RWPE2 (cell line): ENCODE data around the gene DAP.
"Not testable (repeated sequence)": the region's sequence is repeated elsewhere in the genome, so short reads cannot be mapped to it uniquely, and the experiment has no call there.

ENCODE experiments used
- ATAC-seq: fragments of 200-7000 bp; cut with Tn5 transposase; 3 replicates; pipeline ENCODE4 v1.9.1; 2021; ENCODE audit warnings: low read depth
- DNase-seq: peaks from one replicate; pipeline ENCODE4 v3.0.0-alpha.2; 2020; ENCODE audit warnings: low spot score
- H3K27ac ChIP-seq: fragments of 450-650 bp; 2 replicates; pipeline ENCODE4 v1.5.1; 2017; ENCODE audit warnings: mild to moderate bottlenecking; ENCODE audit not compliant: poor library complexity, severe bottlenecking
- H3K27me3 ChIP-seq: fragments of 250-450 bp; sonication (Bioruptor Pico); 2 replicates; pipeline ENCODE4 v1.5.1; 2021; ENCODE audit warnings: mild to moderate bottlenecking, moderate library complexity; ENCODE audit not compliant: insufficient read depth, poor library complexity, severe bottlenecking
- H3K36me3 ChIP-seq: fragments of 250-450 bp; sonication (Bioruptor Pico); 2 replicates; pipeline ENCODE4 v1.5.1; 2020; ENCODE audit warnings: low read depth, mild to moderate bottlenecking, moderate library complexity
- H3K4me1 ChIP-seq: fragments of 250-450 bp; sonication (Bioruptor Pico); 2 replicates; pipeline ENCODE4 v1.5.1; 2021; ENCODE audit warnings: mild to moderate bottlenecking, moderate library complexity; ENCODE audit not compliant: insufficient read depth, poor library complexity, severe bottlenecking
- H3K4me3 ChIP-seq: fragments of 250-450 bp; sonication (Bioruptor Pico); 2 replicates; pipeline ENCODE4 v1.5.1; 2021; ENCODE audit warnings: mild to moderate bottlenecking, moderate library complexity; ENCODE audit not compliant: severe bottlenecking
- H3K9me3 ChIP-seq: fragments of 250-450 bp; sonication (Bioruptor Pico); 2 replicates; pipeline ENCODE4 v1.5.1; 2021; ENCODE audit warnings: mild to moderate bottlenecking, moderate library complexity; ENCODE audit not compliant: severe bottlenecking
- CTCF ChIP-seq: fragments of 450-650 bp; IDR thresholded peaks from one replicate; pipeline ENCODE4 v1.5.1; 2017; ENCODE audit warnings: mild to moderate bottlenecking, moderate library complexity; ENCODE audit not compliant: poor library complexity, severe bottlenecking

Gene DAP

GRCh38 chr5:10645146-10645545 lies 115.9 kb downstream of the DAP start:
- H3K9me3 ChIP-seq: no peaks in the 10 kb centered on the region
- H3K36me3 ChIP-seq: no peaks in the 10 kb centered on the region
- 0 out of 3 replicates have a peak, but pooled peaks have one; percentile 35 for ATAC-seq
- TF ChIP-seq CTCF: no peak
- no peak overlapping the region for H3K4me3 ChIP-seq
- H3K27me3 ChIP-seq: no peaks in the 10 kb centered on the region
- H3K27ac ChIP-seq: no peak overlapping the region
- H3K4me1 ChIP-seq: no peaks in the 10 kb centered on the region
- no peak for DNase-seq

- Histone ChIP-seq H3K27ac (no peak overlapping the region), H3K36me3 (no peaks in the 10 kb centered on the region)
- ATAC-seq: no peak
Measured at GRCh38 chr5:10644192-10644591, 116.8 kb downstream of the DAP start.

GRCh38 chr5:10642367-10642766 lies 118.7 kb downstream of the DAP start:
- no peak for ATAC-seq
- no peak overlapping the region for H3K4me3 ChIP-seq
- H3K36me3 ChIP-seq: no peaks in the 10 kb centered on the region
- no peaks in the 10 kb centered on the region for H3K27me3 ChIP-seq
- no peak for TF ChIP-seq CTCF
- H3K27ac ChIP-seq: no peak overlapping the region
- no peak for DNase-seq
- no peaks in the 10 kb centered on the region for H3K9me3 ChIP-seq
- H3K4me1 ChIP-seq: no peaks in the 10 kb centered on the region

More at GRCh38 chr5:10644192-10644591, 116.8 kb downstream of the DAP start:
- Histone ChIP-seq H3K27me3 (no peaks in the 10 kb centered on the region), H3K4me1 (no peaks in the 10 kb centered on the region), H3K9me3 (no peaks in the 10 kb centered on the region), H3K4me3 (no peak overlapping the region)
- no peak for DNase-seq
- no peak for TF ChIP-seq CTCF

GRCh38 chr5:10639846-10640368 lies 121.1 kb downstream of the DAP start:
- Histone ChIP-seq H3K27me3 (no peaks in the 10 kb centered on the region), H3K4me1 (peaks cover 11% of the 10 kb centered on the region), H3K9me3 (no peaks in the 10 kb centered on the region), H3K36me3 (no peaks in the 10 kb centered on the region), H3K27ac (no peak overlapping the region), H3K4me3 (no peak overlapping the region)
- ATAC-seq (no peak), DNase-seq (no peak)
- no peak for TF ChIP-seq CTCF

GRCh38 chr5:10638723-10639122 lies 122.3 kb downstream of the DAP start:
- H3K4me1 ChIP-seq: peaks cover 13% of the 10 kb centered on the region
- H3K27me3 ChIP-seq: not testable (repeated sequence)

More at GRCh38 chr5:10638723-10639122, 122.3 kb downstream of the DAP start:
- H3K4me3 ChIP-seq, DNase-seq, H3K9me3 ChIP-seq, H3K27ac ChIP-seq, H3K36me3 ChIP-seq, ATAC-seq: not testable (repeated sequence)
